ENCODE measurements around the gene PGBD5. TPM values are rescaled to one million over a fixed set of nuclear protein-coding genes. Genes with fewer than 3 reads are reported as not detected.

Gene PGBD5
- total RNA-seq, 2 experiments from 2014 or later: not detected

- Histone ChIP-seq H2AFZ (ENCODE audit: low read length) (no peak overlapping the region), H3K79me2 (ENCODE audit: insufficient read depth, low read depth, low read length) (no peaks in the 10 kb centered on the region), H3K4me3 (ENCODE audit: low read depth, low read length, poor library complexity, severe bottlenecking) (no peak overlapping the region), H3K9me3 (ENCODE audit: low read length) (no peaks in the 10 kb centered on the region), H3K4me2 (ENCODE audit: low read length) (no peak overlapping the region), H3K27ac (ENCODE audit: low read depth, low read length, poor library complexity, severe bottlenecking) (no peak overlapping the region), H4K20me1 (ENCODE audit: insufficient read depth, low read length) (no peaks in the 10 kb centered on the region), H3K4me1 (ENCODE audit: insufficient read depth, low read length, poor library complexity, severe bottlenecking) (no peaks in the 10 kb centered on the region), H3K36me3 (ENCODE audit: insufficient read depth, low read length) (no peaks in the 10 kb centered on the region), H3K9me2 (ENCODE audit: insufficient read depth, low read length) (no peaks in the 10 kb centered on the region)
- TF ChIP-seq CTCF (conservative IDR thresholded peaks at IDR 0.05; ENCODE audit: low read length) (no peak), EZH2phosphoT487 (IDR thresholded peaks at IDR 0.05; ENCODE audit: borderline replicate concordance, low read depth, low read length) (no peak)
- ChIA-PET CTCF (ENCODE audit: unreplicated experiment) (no interaction called here), POLR2A (interaction anchor here (0.5 to 1.3 kb wide), 3 partner anchors 14 to 1678 kb away, joined by 3 to 4 read pairs (median 3); no protein-coding TSS in a partner anchor)
- no TSS peak for BruUV-seq (replicated peaks)
- no peak for DNase-seq (ENCODE audit: low spot score)
- intact Hi-C loops (cut with micrococcal nuclease; ENCODE audit: unreplicated experiment): no loop called here
Observed at GRCh38 chr1:230464671-230465070, 38.5 kb upstream of the PGBD5 start.

- no peak overlapping the region for H3K4me2 ChIP-seq (ENCODE audit: low read length)
- H2AFZ ChIP-seq (ENCODE audit: low read length): no peak overlapping the region
- POLR2A ChIA-PET: no interaction called here
- no peak overlapping the region for H3K27ac ChIP-seq (ENCODE audit: low read depth, low read length, poor library complexity, severe bottlenecking)
- TF ChIP-seq EZH2phosphoT487 (IDR thresholded peaks at IDR 0.05; ENCODE audit: borderline replicate concordance, low read depth, low read length): no peak
- TF ChIP-seq CTCF (conservative IDR thresholded peaks at IDR 0.05; ENCODE audit: low read length): no peak
- no peak overlapping the region for H3K4me3 ChIP-seq (ENCODE audit: low read depth, low read length, poor library complexity, severe bottlenecking)
- no peak for DNase-seq (ENCODE audit: low spot score)
- CTCF ChIA-PET (ENCODE audit: unreplicated experiment): no interaction called here
- no peaks in the 10 kb centered on the region for H3K9me2 ChIP-seq (ENCODE audit: insufficient read depth, low read length)
- H3K36me3 ChIP-seq (ENCODE audit: insufficient read depth, low read length): no peaks in the 10 kb centered on the region
- intact Hi-C loops (cut with micrococcal nuclease; ENCODE audit: unreplicated experiment): no loop called here
- H3K79me2 ChIP-seq (ENCODE audit: insufficient read depth, low read depth, low read length): no peaks in the 10 kb centered on the region
- H3K9me3 ChIP-seq (ENCODE audit: low read length): no peaks in the 10 kb centered on the region
- BruUV-seq (replicated peaks): no TSS peak
- H4K20me1 ChIP-seq (ENCODE audit: insufficient read depth, low read length): no peaks in the 10 kb centered on the region
- no peaks in the 10 kb centered on the region for H3K4me1 ChIP-seq (ENCODE audit: insufficient read depth, low read length, poor library complexity, severe bottlenecking)
Observed at GRCh38 chr1:230463760-230464159, 37.6 kb upstream of the PGBD5 start.

- H4K20me1 ChIP-seq (ENCODE audit: insufficient read depth, low read length): no peaks in the 10 kb centered on the region
- H3K4me3 ChIP-seq (ENCODE audit: low read depth, low read length, poor library complexity, severe bottlenecking): no peak overlapping the region
- no peaks in the 10 kb centered on the region for H3K9me2 ChIP-seq (ENCODE audit: insufficient read depth, low read length)
- no peaks in the 10 kb centered on the region for H3K9me3 ChIP-seq (ENCODE audit: low read length)
- no peak overlapping the region for H2AFZ ChIP-seq (ENCODE audit: low read length)
- ChIA-PET POLR2A (no interaction called here), CTCF (ENCODE audit: unreplicated experiment) (no interaction called here)
- TF ChIP-seq CTCF (conservative IDR thresholded peaks at IDR 0.05; ENCODE audit: low read length) (no peak), EZH2phosphoT487 (IDR thresholded peaks at IDR 0.05; ENCODE audit: borderline replicate concordance, low read depth, low read length) (no peak)
- no peaks in the 10 kb centered on the region for H3K4me1 ChIP-seq (ENCODE audit: insufficient read depth, low read length, poor library complexity, severe bottlenecking)
- H3K4me2 ChIP-seq (ENCODE audit: low read length): no peak overlapping the region
- H3K27ac ChIP-seq (ENCODE audit: low read depth, low read length, poor library complexity, severe bottlenecking): no peak overlapping the region
- no peaks in the 10 kb centered on the region for H3K79me2 ChIP-seq (ENCODE audit: insufficient read depth, low read depth, low read length)
- BruUV-seq (replicated peaks): no TSS peak
- intact Hi-C loops (cut with micrococcal nuclease; ENCODE audit: unreplicated experiment): no loop called here
- no peaks in the 10 kb centered on the region for H3K36me3 ChIP-seq (ENCODE audit: insufficient read depth, low read length)
- no peak for DNase-seq (ENCODE audit: low spot score)
Observed at GRCh38 chr1:230463326-230463725, 37.2 kb upstream of the PGBD5 start.

Measured in OCI-LY7 (cell line).